HEK293T (cell line): ENCODE measurements around the gene AGFG1.

ENCODE experiments used
- CTCF ChIA-PET: fragments of 350-600 bp; formaldehyde crosslinking; extraction: SDS; loops from one replicate; lab custom pipeline; 2021; ENCODE audit warnings: antibody characterized with exemption, inconsistent platforms; lab: Yijun Ruan, JAX
- POLR2A ChIA-PET: fragments of 350-600 bp; formaldehyde crosslinking; extraction: SDS; loops from one replicate; lab custom pipeline; 2020; ENCODE audit warnings: antibody characterized with exemption, inconsistent platforms; lab: Yijun Ruan, JAX
- DNase-seq: peaks from one replicate; pipeline ENCODE4 v3.0.0; 2012; ENCODE audit warnings: mixed read lengths; ENCODE audit errors: extremely low spot score
- ARNT ChIP-seq: fragments of 450-650 bp; IDR thresholded peaks from 2 replicates; pipeline ENCODE4 v1.6.1; 2017; ENCODE audit warnings: mild to moderate bottlenecking
- BHLHE40 ChIP-seq: fragments of 450-650 bp; IDR thresholded peaks from 2 replicates; pipeline ENCODE4 v1.6.1; 2016; ENCODE audit warnings: mild to moderate bottlenecking, moderate library complexity, borderline replicate concordance
- CTBP1 ChIP-seq: fragments of 450-650 bp; IDR thresholded peaks from 2 replicates; pipeline ENCODE4 v1.6.1; 2016; ENCODE audit warnings: borderline replicate concordance
- ELF4 ChIP-seq: fragments of 450-650 bp; IDR thresholded peaks from 2 replicates; pipeline ENCODE4 v1.6.1; 2017; ENCODE audit warnings: antibody characterized with exemption
- FOXA1 ChIP-seq: fragments of 450-650 bp; IDR thresholded peaks from 2 replicates; pipeline ENCODE4 v1.6.1; 2016; ENCODE audit warnings: mild to moderate bottlenecking
- FOXK2 ChIP-seq: fragments of 450-650 bp; IDR thresholded peaks from 2 replicates; pipeline ENCODE4 v1.6.1; 2016; ENCODE audit warnings: mild to moderate bottlenecking
- FOXM1 ChIP-seq: fragments of 450-650 bp; IDR thresholded peaks from 2 replicates; pipeline ENCODE4 v1.6.1; 2017; ENCODE audit warnings: mild to moderate bottlenecking, borderline replicate concordance
- HDGF ChIP-seq: fragments of 450-650 bp; IDR thresholded peaks from 2 replicates; pipeline ENCODE4 v1.6.1; 2017; ENCODE audit warnings: antibody characterized with exemption, borderline replicate concordance
- L3MBTL2 ChIP-seq: fragments of 450-650 bp; conservative IDR thresholded peaks from 2 replicates; pipeline ENCODE4 v1.6.1; 2016; ENCODE audit warnings: mild to moderate bottlenecking
- LEF1 ChIP-seq: fragments of 450-650 bp; IDR thresholded peaks from 2 replicates; pipeline ENCODE4 v1.6.1; 2017; ENCODE audit warnings: mild to moderate bottlenecking, borderline replicate concordance
- NFRKB ChIP-seq: fragments of 450-650 bp; IDR thresholded peaks from 2 replicates; pipeline ENCODE4 v1.6.1; 2016; ENCODE audit warnings: mild to moderate bottlenecking, moderate library complexity
- PKNOX1 ChIP-seq: fragments of 450-650 bp; IDR thresholded peaks from 2 replicates; pipeline ENCODE4 v1.6.1; 2016
- SP1 ChIP-seq: fragments of 450-650 bp; IDR thresholded peaks from 2 replicates; pipeline ENCODE4 v1.6.1; 2017
- SUZ12 ChIP-seq: fragments of 450-650 bp; IDR thresholded peaks from 2 replicates; pipeline ENCODE4 v1.6.1; 2016; ENCODE audit warnings: mild to moderate bottlenecking
- TARDBP ChIP-seq: fragments of 450-650 bp; IDR thresholded peaks from 2 replicates; pipeline ENCODE4 v1.6.1; 2016
- ZNF384 ChIP-seq: fragments of 450-650 bp; IDR thresholded peaks from 2 replicates; pipeline ENCODE4 v1.6.1; 2016

The AGFG1 gene

GRCh38 chr2:227565080-227565479, 93.1 kb downstream of the AGFG1 start:
- POLR2A ChIA-PET, result no interaction called here

GRCh38 chr2:227566012-227566411, 94.1 kb downstream of the AGFG1 start:
- TF ChIP-seq FOXA1 (no peak), SUZ12 (no peak), FOXK2 (no peak)
- POLR2A ChIA-PET, result no interaction called here

More at GRCh38 chr2:227565080-227565479, 93.1 kb downstream of the AGFG1 start:
- no peak for DNase-seq
- CTCF ChIA-PET, result no interaction called here
- no peak for TF ChIP-seq NFRKB
- no peak for TF ChIP-seq HDGF
- no peak for TF ChIP-seq SP1
- no peak for TF ChIP-seq FOXA1
- no peak for TF ChIP-seq ARNT
- no peak for TF ChIP-seq TARDBP
- no peak for TF ChIP-seq LEF1
- no peak for TF ChIP-seq ELF4
- no peak for TF ChIP-seq FOXK2
- TF ChIP-seq PKNOX1, result no peak
- no peak for TF ChIP-seq ZNF384
- no peak for TF ChIP-seq SUZ12
- TF ChIP-seq CTBP1, result no peak

GRCh38 chr2:227568852-227569169, 96.9 kb downstream of the AGFG1 start:
- TF ChIP-seq CTBP1, result no peak
- TF ChIP-seq FOXA1, result no peak
- TF ChIP-seq SP1, result no peak
- no peak for TF ChIP-seq ZNF384
- TF ChIP-seq TARDBP, result no peak
- TF ChIP-seq FOXM1, result no peak
- no peak for TF ChIP-seq LEF1
- TF ChIP-seq NFRKB, result no peak
- TF ChIP-seq HDGF, result no peak
- no peak for TF ChIP-seq BHLHE40
- no peak for TF ChIP-seq PKNOX1
- TF ChIP-seq L3MBTL2, result no peak
- TF ChIP-seq ARNT, result no peak
- no peak for DNase-seq
- ChIA-PET POLR2A (no interaction called here), CTCF (no interaction called here)

More at GRCh38 chr2:227566012-227566411, 94.1 kb downstream of the AGFG1 start:
- no peak for DNase-seq
- CTCF ChIA-PET, result no interaction called here

GRCh38 chr2:227570615-227571014, 98.7 kb downstream of the AGFG1 start:
- ChIA-PET POLR2A (no interaction called here), CTCF (no interaction called here)

GRCh38 chr2:227576110-227576509, 104.2 kb downstream of the AGFG1 start:
- ChIA-PET CTCF (no interaction called here), POLR2A (no interaction called here)
- no peak for TF ChIP-seq ZNF384
- no peak for TF ChIP-seq TARDBP
- no peak for TF ChIP-seq SP1
- no peak for TF ChIP-seq SUZ12
- TF ChIP-seq HDGF, result no peak
- no peak for TF ChIP-seq NFRKB
- TF ChIP-seq CTBP1, result no peak
- TF ChIP-seq PKNOX1, result no peak
- TF ChIP-seq LEF1, result no peak
- no peak for TF ChIP-seq FOXA1
- TF ChIP-seq FOXM1, result no peak
- no peak for TF ChIP-seq BHLHE40
- no peak for TF ChIP-seq ARNT
- TF ChIP-seq FOXK2, result no peak
- no peak for TF ChIP-seq ELF4
- no peak for TF ChIP-seq L3MBTL2
- DNase-seq, result no peak

More at GRCh38 chr2:227570615-227571014, 98.7 kb downstream of the AGFG1 start:
- no peak for DNase-seq
- no peak for TF ChIP-seq NFRKB

- CTCF ChIA-PET, result no interaction called here
- TF ChIP-seq FOXA1 (no peak), CTBP1 (no peak), FOXK2 (no peak), LEF1 (no peak), TARDBP (no peak), ZNF384 (no peak), BHLHE40 (no peak), PKNOX1 (no peak)
- POLR2A ChIA-PET, result no interaction called here
- no peak for DNase-seq
Measured at GRCh38 chr2:227576812-227577211, 104.9 kb downstream of the AGFG1 start.
